Activated CD4-positive, alpha-beta memory T cell treated with anti-CD3 and anti-CD28 coated beads for 36 hours (primary cell): Measurements from ENCODE around the gene BNIP3. TPM values are rescaled to one million over a fixed set of nuclear protein-coding genes. Genes with fewer than 3 reads are reported as not detected.

Source experiments
- CTCF ChIA-PET: fragments of 350-600 bp; sonication (Branson Sonifier 250); formaldehyde crosslinking; loops from one replicate; lab custom pipeline; 2021; ENCODE audit warnings: antibody characterized with exemption, inconsistent platforms; lab: Charles Lee
- POLR2A ChIA-PET: fragments of 350-600 bp; sonication (Branson Sonifier 250); formaldehyde crosslinking; loops from one replicate; lab custom pipeline; 2021; ENCODE audit warnings: antibody characterized with exemption; lab: Charles Lee
- DNase-seq: peaks from one replicate; pipeline ENCODE4 v3.0.0-alpha.2; 2020
- H3K27ac Mint-ChIP-seq: one replicate; pipeline ENCODE4 v1.8.0; 2021; ENCODE audit warnings: mixed read lengths
- H3K27me3 Mint-ChIP-seq: one replicate; pipeline ENCODE4 v1.8.0; 2021; ENCODE audit warnings: mixed read lengths
- H3K36me3 Mint-ChIP-seq: one replicate; pipeline ENCODE4 v1.8.0; 2021; ENCODE audit warnings: mixed read lengths
- H3K4me1 Mint-ChIP-seq: one replicate; pipeline ENCODE4 v1.8.0; 2021; ENCODE audit warnings: low read depth, mixed read lengths
- H3K4me3 Mint-ChIP-seq: one replicate; pipeline ENCODE4 v1.8.0; 2021; ENCODE audit warnings: mild to moderate bottlenecking, mixed read lengths
- H3K9me3 Mint-ChIP-seq: one replicate; pipeline ENCODE4 v1.8.0; 2021; ENCODE audit warnings: mixed read lengths
- intact Hi-C: fragments of 100-400 bp; cut with micrococcal nuclease; formaldehyde crosslinking; loops from one replicate; pipeline ENCODE4 v1.15.1; 2023
- total RNA-seq, 2 experiments: library from RNA; stranded (reverse); gene quantifications; one replicate each; pipeline ENCODE4 v1.2.3, GENCODE V29; 2021

BNIP3 gene
- total RNA-seq, 2 experiments from 2014 or later, result 84.9 to 86.9 TPM

DNA sequence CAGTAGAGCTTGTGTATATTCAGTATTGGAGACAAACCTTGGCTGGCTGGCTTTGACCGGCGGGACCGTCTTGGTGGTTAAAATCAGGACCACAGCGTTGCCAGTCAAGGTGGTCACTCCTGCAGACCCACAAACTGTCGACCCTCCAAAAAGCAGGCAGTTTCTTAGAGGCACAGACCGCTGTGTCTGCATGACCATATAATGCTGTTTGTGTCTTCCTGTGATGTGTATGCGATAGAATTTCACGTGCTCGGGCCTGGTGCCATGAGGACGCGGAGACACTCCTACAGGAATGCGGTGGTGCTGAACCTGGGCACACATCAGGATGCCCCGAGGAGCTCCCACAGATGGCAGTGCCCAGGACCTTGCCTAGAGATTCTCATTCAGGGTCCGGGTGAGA lies 34.8 kb downstream of the BNIP3 start:
- H3K36me3 Mint-ChIP-seq, result peaks cover 40% of the 10 kb centered on the region

DNA sequence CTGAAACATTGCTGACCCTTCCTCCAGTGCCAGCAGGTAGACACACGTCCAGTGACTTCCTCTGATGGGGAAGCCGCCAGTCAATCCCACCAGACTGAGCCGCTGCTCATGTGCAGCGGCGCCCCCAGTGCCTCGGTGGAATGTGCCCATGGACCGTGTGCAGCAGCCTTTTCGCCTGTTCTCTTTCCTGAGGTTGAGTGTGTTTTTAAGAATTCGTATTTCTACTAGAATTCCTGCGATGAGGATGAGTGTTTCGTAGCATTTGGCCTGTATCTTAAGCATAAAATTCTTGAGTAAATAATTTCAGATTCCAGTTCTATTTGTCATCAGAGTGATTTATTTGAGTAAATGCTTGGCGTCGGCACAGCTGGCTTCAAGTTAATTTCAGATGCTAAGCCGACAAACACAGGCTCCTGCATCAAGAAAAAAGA lies 35.4 kb downstream of the BNIP3 start:
- Mint-ChIP-seq H3K9me3 (no peaks in the 10 kb centered on the region), H3K27me3 (no peaks in the 10 kb centered on the region), H3K4me3 (no peak overlapping the region), H3K36me3 (peaks cover 42% of the 10 kb centered on the region), H3K27ac (no peak overlapping the region), H3K4me1 (no peaks in the 10 kb centered on the region)
- intact Hi-C loops, result no loop called here
- CTCF ChIA-PET, result interaction anchor here (1.3 to 4.0 kb wide), 2 partner anchors 13 to 61 kb away, joined by 3 to 31 read pairs; no protein-coding TSS in a partner anchor
- DNase-seq, result no peak
- POLR2A ChIA-PET, result no interaction called here

More for the DNA sequence above, 34.8 kb downstream of the BNIP3 start:
- no peaks in the 10 kb centered on the region for H3K4me1 Mint-ChIP-seq
- no peak overlapping the region for H3K27ac Mint-ChIP-seq
- no peaks in the 10 kb centered on the region for H3K27me3 Mint-ChIP-seq
- no peak overlapping the region for H3K4me3 Mint-ChIP-seq
- H3K9me3 Mint-ChIP-seq, result no peaks in the 10 kb centered on the region
- intact Hi-C loops, result no loop called here
- no peak for DNase-seq
- ChIA-PET CTCF (interaction anchor here (1.3 kb wide), 1 partner anchor 14 kb away, joined by 3 read pairs; no protein-coding TSS in a partner anchor), POLR2A (no interaction called here)

- H3K27ac Mint-ChIP-seq, result no peak overlapping the region
- no peaks in the 10 kb centered on the region for H3K27me3 Mint-ChIP-seq
- H3K4me3 Mint-ChIP-seq, result no peak overlapping the region
- no peak for DNase-seq
- no peaks in the 10 kb centered on the region for H3K9me3 Mint-ChIP-seq
- CTCF ChIA-PET, result interaction anchor here (1.3 to 4.0 kb wide), 3 partner anchors 41 to 77 kb away, joined by 3 to 31 read pairs (median 6); no protein-coding TSS in a partner anchor
- no peaks in the 10 kb centered on the region for H3K4me1 Mint-ChIP-seq
- intact Hi-C loops, result no loop called here
- POLR2A ChIA-PET, result no interaction called here
- peaks cover 48% of the 10 kb centered on the region for H3K36me3 Mint-ChIP-seq
These were observed 36.6 kb downstream of the BNIP3 start for GRCh38 chr10:131944976-131945695.

- no peaks in the 10 kb centered on the region for H3K27me3 Mint-ChIP-seq
- DNase-seq, result no peak
- H3K4me3 Mint-ChIP-seq, result no peak overlapping the region
- POLR2A ChIA-PET, result no interaction called here
- no peaks in the 10 kb centered on the region for H3K9me3 Mint-ChIP-seq
- H3K27ac Mint-ChIP-seq, result no peak overlapping the region
- H3K36me3 Mint-ChIP-seq, result peaks cover 53% of the 10 kb centered on the region
- intact Hi-C loops, result no loop called here
- no peaks in the 10 kb centered on the region for H3K4me1 Mint-ChIP-seq
- CTCF ChIA-PET, result interaction anchor here (1.1 to 4.0 kb wide), 3 partner anchors 35 to 59 kb away, joined by 3 to 31 read pairs (median 6); no protein-coding TSS in a partner anchor
These were observed 37.3 kb downstream of the BNIP3 start for GRCh38 chr10:131944412-131944811.

DNA sequence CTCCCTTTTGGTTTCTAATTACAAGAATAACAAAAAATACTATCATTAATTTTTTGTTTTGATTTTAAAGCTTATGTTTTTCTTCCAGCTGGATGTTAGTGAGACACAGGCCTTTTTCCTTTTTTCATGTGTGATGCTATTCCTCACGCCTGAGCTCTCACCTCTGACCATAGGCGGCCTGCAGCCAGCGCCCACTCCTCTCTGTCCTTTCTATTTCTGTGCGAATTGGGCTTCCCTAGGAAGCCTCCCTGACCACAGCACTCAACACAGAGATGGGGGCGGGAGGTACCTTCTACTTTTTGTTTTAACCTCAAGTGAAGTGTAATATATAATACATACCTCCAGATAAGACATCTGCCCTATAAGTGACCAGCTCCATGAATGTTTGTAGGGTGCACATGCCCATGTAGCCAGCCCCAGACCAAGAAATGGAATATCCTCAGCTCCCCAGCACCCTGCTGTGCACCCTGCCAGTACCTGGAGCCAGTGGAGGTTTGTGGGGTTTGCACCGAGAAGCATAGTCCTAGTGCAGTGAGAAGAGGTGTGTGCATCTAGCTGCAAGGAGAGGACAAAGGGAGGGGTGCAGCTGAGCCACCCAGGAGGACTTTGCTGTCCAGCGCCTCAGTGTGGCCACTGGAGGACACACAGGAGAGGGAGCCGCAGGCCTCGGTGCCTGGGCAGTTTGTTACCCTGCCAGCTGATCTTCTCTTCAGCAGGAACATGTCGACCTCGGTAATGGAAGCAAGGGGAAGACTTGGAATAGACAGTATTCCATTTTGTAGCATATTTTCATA lies 38.5 kb downstream of the BNIP3 start:
- ChIA-PET CTCF (interaction anchor here (0.8 to 4.0 kb wide), 5 partner anchors 34 to 80 kb away, joined by 3 to 31 read pairs (median 4); no protein-coding TSS in a partner anchor), POLR2A (no interaction called here)
- DNase-seq, result peak; percentile 40
- no peaks in the 10 kb centered on the region for H3K9me3 Mint-ChIP-seq
- no peaks in the 10 kb centered on the region for H3K4me1 Mint-ChIP-seq
- H3K36me3 Mint-ChIP-seq, result peaks cover 50% of the 10 kb centered on the region
- no peak overlapping the region for H3K27ac Mint-ChIP-seq
- no peak overlapping the region for H3K4me3 Mint-ChIP-seq
- intact Hi-C loops, result loop anchor here (1.0 kb wide), 1 partner anchor 58 kb away; no protein-coding TSS in a partner anchor
- H3K27me3 Mint-ChIP-seq, result no peaks in the 10 kb centered on the region

DNA sequence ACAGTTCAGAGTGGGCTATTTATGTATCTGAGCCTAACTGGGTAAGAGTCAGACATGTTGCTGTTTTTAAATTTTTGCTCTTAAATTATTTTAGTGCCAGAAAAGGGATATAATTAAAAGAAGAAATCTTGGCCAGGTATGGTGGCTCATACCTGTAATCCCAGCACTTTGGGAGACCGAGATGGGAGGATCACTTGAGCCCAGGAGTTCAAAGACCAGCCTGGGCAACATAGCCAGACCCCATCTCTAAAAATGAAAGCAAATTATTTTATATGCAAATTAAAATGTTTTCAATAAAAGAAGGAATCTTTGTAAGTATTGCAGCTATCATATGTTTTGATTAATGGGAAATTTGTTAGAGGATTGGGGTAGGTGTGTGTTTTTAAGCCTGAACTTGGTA lies 39.3 kb downstream of the BNIP3 start:
- H3K9me3 Mint-ChIP-seq, result no peaks in the 10 kb centered on the region
- intact Hi-C loops, result no loop called here
- no peaks in the 10 kb centered on the region for H3K4me1 Mint-ChIP-seq
- ChIA-PET CTCF (interaction anchor here (0.8 to 4.0 kb wide), 3 partner anchors 55 to 81 kb away, joined by 4 to 31 read pairs (median 7); no protein-coding TSS in a partner anchor), POLR2A (no interaction called here)
- H3K27me3 Mint-ChIP-seq, result no peaks in the 10 kb centered on the region
- peaks cover 47% of the 10 kb centered on the region for H3K36me3 Mint-ChIP-seq
- DNase-seq, result no peak
- H3K4me3 Mint-ChIP-seq, result no peak overlapping the region
- no peak overlapping the region for H3K27ac Mint-ChIP-seq

- no peak overlapping the region for H3K4me3 Mint-ChIP-seq
- no peak for DNase-seq
- H3K9me3 Mint-ChIP-seq, result no peaks in the 10 kb centered on the region
- H3K27me3 Mint-ChIP-seq, result no peaks in the 10 kb centered on the region
- intact Hi-C loops, result no loop called here
- H3K27ac Mint-ChIP-seq, result no peak overlapping the region
- CTCF ChIA-PET, result no interaction called here
- POLR2A ChIA-PET, result no interaction called here
- H3K36me3 Mint-ChIP-seq, result peaks cover 37% of the 10 kb centered on the region
- peaks cover 13% of the 10 kb centered on the region for H3K4me1 Mint-ChIP-seq
These were observed 43.0 kb downstream of the BNIP3 start for GRCh38 chr10:131938681-131939080.

- Mint-ChIP-seq H3K9me3 (no peaks in the 10 kb centered on the region), H3K36me3 (peaks cover 35% of the 10 kb centered on the region), H3K4me3 (no peak overlapping the region), H3K27me3 (no peaks in the 10 kb centered on the region), H3K27ac (no peak overlapping the region), H3K4me1 (peaks cover 14% of the 10 kb centered on the region)
- intact Hi-C loops, result no loop called here
- DNase-seq, result no peak
- ChIA-PET CTCF (no interaction called here), POLR2A (no interaction called here)
These were observed 43.9 kb downstream of the BNIP3 start for GRCh38 chr10:131937836-131938235.

- Mint-ChIP-seq H3K4me3 (no peak overlapping the region), H3K27me3 (no peaks in the 10 kb centered on the region), H3K36me3 (peaks cover 35% of the 10 kb centered on the region), H3K4me1 (peaks cover 20% of the 10 kb centered on the region), H3K27ac (no peak overlapping the region), H3K9me3 (no peaks in the 10 kb centered on the region)
- POLR2A ChIA-PET, result no interaction called here
- intact Hi-C loops, result no loop called here
- no peak for DNase-seq
- CTCF ChIA-PET, result no interaction called here
These were observed 45.0 kb downstream of the BNIP3 start for GRCh38 chr10:131936736-131937135.

GRCh38 chr10:131936294-131936693 lies 45.4 kb downstream of the BNIP3 start:
- DNase-seq, result no peak
- peaks cover 23% of the 10 kb centered on the region for H3K4me1 Mint-ChIP-seq
- no peaks in the 10 kb centered on the region for H3K9me3 Mint-ChIP-seq
- intact Hi-C loops, result no loop called here
- no peak overlapping the region for H3K27ac Mint-ChIP-seq
- H3K36me3 Mint-ChIP-seq, result peaks cover 34% of the 10 kb centered on the region
- no peaks in the 10 kb centered on the region for H3K27me3 Mint-ChIP-seq
- ChIA-PET POLR2A (no interaction called here), CTCF (no interaction called here)
- no peak overlapping the region for H3K4me3 Mint-ChIP-seq

- Mint-ChIP-seq H3K27ac (no peak overlapping the region), H3K36me3 (peaks cover 25% of the 10 kb centered on the region), H3K9me3 (no peaks in the 10 kb centered on the region), H3K27me3 (no peaks in the 10 kb centered on the region), H3K4me3 (no peak overlapping the region), H3K4me1 (peaks cover 34% of the 10 kb centered on the region)
- CTCF ChIA-PET, result no interaction called here
- POLR2A ChIA-PET, result no interaction called here
- intact Hi-C loops, result no loop called here
- DNase-seq, result no peak
These were observed 46.5 kb downstream of the BNIP3 start for GRCh38 chr10:131935260-131935659.

DNA sequence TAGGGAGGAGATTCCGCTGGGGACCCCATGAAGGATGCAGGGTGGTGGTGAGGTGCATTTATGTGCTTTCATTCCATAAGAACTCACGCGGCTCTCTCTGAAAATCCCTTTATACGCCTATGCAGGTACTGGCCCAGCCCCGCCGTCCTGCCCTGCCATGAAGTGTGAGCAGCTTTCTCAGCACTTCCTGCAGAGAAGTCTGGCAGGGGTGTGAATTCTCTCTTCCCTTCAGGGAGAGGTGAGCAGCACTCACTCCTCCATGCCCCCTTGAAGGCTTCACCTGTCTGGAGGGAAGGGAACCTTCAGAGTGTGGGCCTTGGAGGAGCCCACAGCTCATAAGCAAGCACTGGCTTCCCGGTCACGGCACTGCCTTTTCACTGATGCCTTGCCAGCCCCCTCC lies 47.0 kb downstream of the BNIP3 start:
- peaks cover 26% of the 10 kb centered on the region for H3K36me3 Mint-ChIP-seq
- DNase-seq, result no peak
- no peak overlapping the region for H3K27ac Mint-ChIP-seq
- intact Hi-C loops, result no loop called here
- no peaks in the 10 kb centered on the region for H3K27me3 Mint-ChIP-seq
- H3K4me3 Mint-ChIP-seq, result no peak overlapping the region
- H3K4me1 Mint-ChIP-seq, result peaks cover 38% of the 10 kb centered on the region
- ChIA-PET POLR2A (no interaction called here), CTCF (no interaction called here)
- H3K9me3 Mint-ChIP-seq, result no peaks in the 10 kb centered on the region
